Measurements from ENCODE around the gene PLD6. TPM values are rescaled to one million over a fixed set of nuclear protein-coding genes. Genes with fewer than 3 reads are reported as not detected.

PLD6 gene
- total and polyA plus RNA-seq, 10 of the 15 experiments (the other 5 are each of a cell fraction or from before 2014, with no cell fraction given), result 4.7 to 21.4 (median 12.0) TPM

GRCh38 chr17:17201907-17202306 is 4.2 kb downstream of the PLD6 start:
- in situ Hi-C loops (cut with MboI), result no loop called here
- H3K79me2 ChIP-seq (ENCODE audit: control insufficient read depth, insufficient read depth, low read length), result peaks cover 32% of the 10 kb centered on the region
- intact Hi-C loops (cut with micrococcal nuclease; ENCODE audit: unreplicated experiment), result loop anchor here (10.0 kb wide), 2 partner anchors 103 to 197 kb away; partner anchors contain the start of gene NT5M

More at GRCh38 chr17:17201907-17202306, 4.2 kb downstream of the PLD6 start:
- Histone ChIP-seq H3K9me3 (replicated peaks; ENCODE audit: control insufficient read depth, insufficient read depth, low read length) (no peaks in the 10 kb centered on the region), H3K9ac (ENCODE audit: control insufficient read depth, insufficient read depth, low read length) (no peak overlapping the region), H3K27me3 (replicated peaks in 1 of 2; ENCODE audit: control insufficient read depth in 2 of 2, insufficient read depth in 2 of 2, low read length in 1 of 2) (no peaks in the 10 kb centered on the region), H3K36me3 (ENCODE audit: control insufficient read depth in 2 of 2, insufficient read depth in 2 of 2, low read length in 1 of 2) (peaks cover 2 to 7% of the 10 kb centered on the region in 2 experiments), H3K27ac (ENCODE audit: control insufficient read depth, insufficient read depth) (no peak overlapping the region), H4K20me1 (ENCODE audit: control insufficient read depth, insufficient read depth) (no peaks in the 10 kb centered on the region), H3K4me1 (ENCODE audit: control insufficient read depth, insufficient read depth, low read length) (peaks cover 9% of the 10 kb centered on the region; the same call in 1 of the 2 replicates), H2AFZ (ENCODE audit: control insufficient read depth, low read depth, low read length) (no peak overlapping the region), H3K4me2 (ENCODE audit: control insufficient read depth, insufficient read depth) (no peak overlapping the region), H3K4me3 (no peak overlapping the region)
- ChIA-PET POLR2A (no interaction called here), SMC1A (ENCODE audit: uncharacterized antibody, unreplicated experiment) (interaction anchor here (3.1 kb wide), 1 partner anchor 21 kb away, joined by 10 read pairs; no protein-coding TSS in a partner anchor), CTCF (no interaction called here), RAD21 (ENCODE audit: unreplicated experiment) (no interaction called here)
- FAIRE-seq (no peak), DNase-seq (ENCODE audit: low read depth, low spot score) (no peak), ATAC-seq (no peak)
- TF ChIP-seq MXI1 (IDR thresholded peaks at IDR 0.05; ENCODE audit: low read depth, low read length) (no peak), FOS (IDR thresholded peaks at IDR 0.05; ENCODE audit: borderline replicate concordance, extremely low read depth, insufficient read length) (no peak), IRF5 (IDR thresholded peaks at IDR 0.05; ENCODE audit: borderline replicate concordance) (no peak), BHLHE40 (IDR thresholded peaks at IDR 0.05; ENCODE audit: borderline replicate concordance in 1 of 2, low read depth in 2 of 2, low read length in 1 of 2) (no peak), ZNF274 (IDR thresholded peaks at IDR 0.05; ENCODE audit: insufficient read depth, insufficient read length) (no peak), CHD1 (IDR thresholded peaks at IDR 0.05; ENCODE audit: low read depth, low read length) (no peak), JUNB (IDR thresholded peaks at IDR 0.05) (no peak), RELB (IDR thresholded peaks at IDR 0.05; ENCODE audit: low read depth) (no peak), TCF12 (IDR thresholded peaks at IDR 0.05; ENCODE audit: low read depth, low read length) (no peak), ZNF687 (IDR thresholded peaks at IDR 0.05) (no peak), CBFB (IDR thresholded peaks at IDR 0.05; ENCODE audit: low read depth) (no peak), MYC (IDR thresholded peaks at IDR 0.05; ENCODE audit: insufficient read depth, insufficient read length, insufficient replicate concordance, low read length, severe bottlenecking) (no peak), TBL1XR1 (IDR thresholded peaks at IDR 0.05; ENCODE audit: low read depth, low read length) (no peak), MEF2B (IDR thresholded peaks at IDR 0.05; ENCODE audit: partially characterized antibody, poor library complexity, severe bottlenecking) (no peak), RCOR1 (conservative IDR thresholded peaks at IDR 0.05; ENCODE audit: low read depth, low read length) (no peak), ATF7 (IDR thresholded peaks at IDR 0.05; ENCODE audit: low read depth) (no peak), MEF2A (IDR thresholded peaks at IDR 0.05; ENCODE audit: insufficient read depth, low read depth, low read length) (no peak)
- no TSS peak for BruUV-seq (replicated peaks)
- 94% methylated on average over 8 of the region's 8 CpGs for WGBS (ENCODE audit: insufficient coverage, insufficient replicate concordance, low lambda C conversion rate, missing lambda C conversion rate)

Data from GM12878 (cell line).